Liver (tissue), 3 donors: ENCODE measurements around the gene INPP4B.

Experiments used
- FOXA1 ChIP-seq: IDR thresholded peaks from 2 replicates; pipeline ENCODE4 v1.6.1; 2016; ENCODE audit warnings: antibody characterized with exemption
- GABPA ChIP-seq, 2 donors: IDR thresholded peaks in 1 of 2; conservative IDR thresholded peaks in 1 of 2; 2 replicates each; pipeline ENCODE4 v1.6.1; 2016; ENCODE audit warnings: antibody characterized with exemption in 2 of 2, mild to moderate bottlenecking in 1 of 2, moderate library complexity in 1 of 2
- HNF4A ChIP-seq, 2 donors: conservative IDR thresholded peaks; 2 replicates each; pipeline ENCODE4 v1.6.1; 2016; ENCODE audit warnings: antibody characterized with exemption in 2 of 2, mild to moderate bottlenecking in 2 of 2
- NR2F2 ChIP-seq: IDR thresholded peaks from 2 replicates; pipeline ENCODE4 v1.6.1; 2016; ENCODE audit warnings: antibody characterized with exemption
- RAD21 ChIP-seq, 2 donors: IDR thresholded peaks; 2 replicates each; pipeline ENCODE4 v1.6.1; 2016; ENCODE audit warnings: antibody characterized with exemption in 2 of 2, mild to moderate bottlenecking in 2 of 2
- YY1 ChIP-seq: IDR thresholded peaks from 2 replicates; pipeline ENCODE4 v1.6.1; 2016; ENCODE audit warnings: antibody characterized with exemption, mild to moderate bottlenecking
- TF ChIP-seq, protein P1 (sequence below): fragments of 150-350 bp; IDR thresholded peaks from 2 replicates; pipeline ENCODE4 v1.5.1; 2017; ENCODE audit warnings: improper control_type of control experiment, low read depth, low read length; ENCODE audit not compliant: missing input control
- TF ChIP-seq, protein P2 (sequence below): IDR thresholded peaks from 2 replicates; pipeline ENCODE4 v1.6.1; 2016; ENCODE audit warnings: antibody characterized with exemption, mild to moderate bottlenecking
- TF ChIP-seq, protein P3 (sequence below): IDR thresholded peaks from 2 replicates; pipeline ENCODE4 v1.6.1; 2016; ENCODE audit warnings: antibody characterized with exemption
- TF ChIP-seq, protein P4 (sequence below): IDR thresholded peaks from 2 replicates; pipeline ENCODE4 v1.6.1; 2016; ENCODE audit warnings: antibody characterized with exemption
- donor health status: healthy.
- donor health status: healthy.

DNA sequence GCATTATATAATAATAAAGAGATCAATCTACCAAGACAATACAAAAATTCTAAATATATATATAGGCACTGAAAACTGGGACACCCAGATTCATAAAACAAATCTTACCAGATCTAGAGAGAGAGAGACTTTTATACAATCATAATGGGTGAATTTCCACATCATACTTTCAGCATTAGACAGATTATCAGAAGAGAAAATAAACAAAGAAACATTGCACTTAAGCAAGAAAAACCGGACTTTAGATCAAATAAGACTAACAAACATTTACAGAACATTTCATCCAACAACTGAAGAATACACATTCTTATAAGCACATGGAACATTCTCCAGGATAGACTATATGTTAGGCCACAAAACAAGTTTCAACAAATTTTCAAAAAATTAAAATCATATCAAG is 245.1 kb downstream of the INPP4B start:
- TF ChIP-seq, protein P1, sequence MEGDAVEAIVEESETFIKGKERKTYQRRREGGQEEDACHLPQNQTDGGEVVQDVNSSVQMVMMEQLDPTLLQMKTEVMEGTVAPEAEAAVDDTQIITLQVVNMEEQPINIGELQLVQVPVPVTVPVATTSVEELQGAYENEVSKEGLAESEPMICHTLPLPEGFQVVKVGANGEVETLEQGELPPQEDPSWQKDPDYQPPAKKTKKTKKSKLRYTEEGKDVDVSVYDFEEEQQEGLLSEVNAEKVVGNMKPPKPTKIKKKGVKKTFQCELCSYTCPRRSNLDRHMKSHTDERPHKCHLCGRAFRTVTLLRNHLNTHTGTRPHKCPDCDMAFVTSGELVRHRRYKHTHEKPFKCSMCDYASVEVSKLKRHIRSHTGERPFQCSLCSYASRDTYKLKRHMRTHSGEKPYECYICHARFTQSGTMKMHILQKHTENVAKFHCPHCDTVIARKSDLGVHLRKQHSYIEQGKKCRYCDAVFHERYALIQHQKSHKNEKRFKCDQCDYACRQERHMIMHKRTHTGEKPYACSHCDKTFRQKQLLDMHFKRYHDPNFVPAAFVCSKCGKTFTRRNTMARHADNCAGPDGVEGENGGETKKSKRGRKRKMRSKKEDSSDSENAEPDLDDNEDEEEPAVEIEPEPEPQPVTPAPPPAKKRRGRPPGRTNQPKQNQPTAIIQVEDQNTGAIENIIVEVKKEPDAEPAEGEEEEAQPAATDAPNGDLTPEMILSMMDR: no peak
- TF ChIP-seq, protein P2, sequence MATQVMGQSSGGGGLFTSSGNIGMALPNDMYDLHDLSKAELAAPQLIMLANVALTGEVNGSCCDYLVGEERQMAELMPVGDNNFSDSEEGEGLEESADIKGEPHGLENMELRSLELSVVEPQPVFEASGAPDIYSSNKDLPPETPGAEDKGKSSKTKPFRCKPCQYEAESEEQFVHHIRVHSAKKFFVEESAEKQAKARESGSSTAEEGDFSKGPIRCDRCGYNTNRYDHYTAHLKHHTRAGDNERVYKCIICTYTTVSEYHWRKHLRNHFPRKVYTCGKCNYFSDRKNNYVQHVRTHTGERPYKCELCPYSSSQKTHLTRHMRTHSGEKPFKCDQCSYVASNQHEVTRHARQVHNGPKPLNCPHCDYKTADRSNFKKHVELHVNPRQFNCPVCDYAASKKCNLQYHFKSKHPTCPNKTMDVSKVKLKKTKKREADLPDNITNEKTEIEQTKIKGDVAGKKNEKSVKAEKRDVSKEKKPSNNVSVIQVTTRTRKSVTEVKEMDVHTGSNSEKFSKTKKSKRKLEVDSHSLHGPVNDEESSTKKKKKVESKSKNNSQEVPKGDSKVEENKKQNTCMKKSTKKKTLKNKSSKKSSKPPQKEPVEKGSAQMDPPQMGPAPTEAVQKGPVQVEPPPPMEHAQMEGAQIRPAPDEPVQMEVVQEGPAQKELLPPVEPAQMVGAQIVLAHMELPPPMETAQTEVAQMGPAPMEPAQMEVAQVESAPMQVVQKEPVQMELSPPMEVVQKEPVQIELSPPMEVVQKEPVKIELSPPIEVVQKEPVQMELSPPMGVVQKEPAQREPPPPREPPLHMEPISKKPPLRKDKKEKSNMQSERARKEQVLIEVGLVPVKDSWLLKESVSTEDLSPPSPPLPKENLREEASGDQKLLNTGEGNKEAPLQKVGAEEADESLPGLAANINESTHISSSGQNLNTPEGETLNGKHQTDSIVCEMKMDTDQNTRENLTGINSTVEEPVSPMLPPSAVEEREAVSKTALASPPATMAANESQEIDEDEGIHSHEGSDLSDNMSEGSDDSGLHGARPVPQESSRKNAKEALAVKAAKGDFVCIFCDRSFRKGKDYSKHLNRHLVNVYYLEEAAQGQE: no peak
- TF ChIP-seq, protein P3, sequence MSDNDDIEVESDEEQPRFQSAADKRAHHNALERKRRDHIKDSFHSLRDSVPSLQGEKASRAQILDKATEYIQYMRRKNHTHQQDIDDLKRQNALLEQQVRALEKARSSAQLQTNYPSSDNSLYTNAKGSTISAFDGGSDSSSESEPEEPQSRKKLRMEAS: no peak
- TF ChIP-seq FOXA1 (no peak), YY1 (no peak), RAD21 (IDR thresholded peaks at IDR 0.05) (no peak), NR2F2 (no peak), HNF4A (conservative IDR thresholded peaks at IDR 0.05) (peak; percentile 55 to 67), GABPA (IDR thresholded peaks at IDR 0.05 in 1 of 2, conservative IDR thresholded peaks at IDR 0.05 in 1 of 2) (no peak)
- TF ChIP-seq, protein P4, sequence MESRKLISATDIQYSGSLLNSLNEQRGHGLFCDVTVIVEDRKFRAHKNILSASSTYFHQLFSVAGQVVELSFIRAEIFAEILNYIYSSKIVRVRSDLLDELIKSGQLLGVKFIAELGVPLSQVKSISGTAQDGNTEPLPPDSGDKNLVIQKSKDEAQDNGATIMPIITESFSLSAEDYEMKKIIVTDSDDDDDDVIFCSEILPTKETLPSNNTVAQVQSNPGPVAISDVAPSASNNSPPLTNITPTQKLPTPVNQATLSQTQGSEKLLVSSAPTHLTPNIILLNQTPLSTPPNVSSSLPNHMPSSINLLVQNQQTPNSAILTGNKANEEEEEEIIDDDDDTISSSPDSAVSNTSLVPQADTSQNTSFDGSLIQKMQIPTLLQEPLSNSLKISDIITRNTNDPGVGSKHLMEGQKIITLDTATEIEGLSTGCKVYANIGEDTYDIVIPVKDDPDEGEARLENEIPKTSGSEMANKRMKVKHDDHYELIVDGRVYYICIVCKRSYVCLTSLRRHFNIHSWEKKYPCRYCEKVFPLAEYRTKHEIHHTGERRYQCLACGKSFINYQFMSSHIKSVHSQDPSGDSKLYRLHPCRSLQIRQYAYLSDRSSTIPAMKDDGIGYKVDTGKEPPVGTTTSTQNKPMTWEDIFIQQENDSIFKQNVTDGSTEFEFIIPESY: no peak
